A549 (cell line): ENCODE results near the gene TMEM219. TPM values are rescaled to one million over a fixed set of nuclear protein-coding genes. Genes with fewer than 3 reads are reported as not detected.
A peak's percentile ranks its signal among the peaks of the same experiment; 100 is the strongest.

Source experiments
- ATAC-seq, 2 experiments: fragments of 200-7000 bp in 1 of 2; fragments of >200 bp in 1 of 2; cut with Nextera tagmentation in 1 of 2; cut with Tn5 transposase in 1 of 2; 3 replicates each; pipeline versions ENCODE4 v1.8.0 to v1.9.1; 2018 to 2020; ENCODE audit warnings: mild to moderate bottlenecking in 1 of 2, moderate library complexity in 1 of 2
- CTCF ChIA-PET: fragments of 300-600 bp; sonication (Branson Sonifier 250); formaldehyde crosslinking; extraction: SDS; loops from one replicate; lab custom pipeline; 2021; ENCODE audit warnings: antibody characterized with exemption, inconsistent platforms; lab: Yijun Ruan, JAX
- POLR2A ChIA-PET: fragments of 350-600 bp; formaldehyde crosslinking; extraction: SDS; loops from one replicate; lab custom pipeline; 2021; ENCODE audit warnings: antibody characterized with exemption, inconsistent platforms; lab: Yijun Ruan, JAX
- DNase-seq, 2 experiments: peaks; one replicate each; pipeline versions ENCODE4 v3.0.0 to v3.0.0-alpha.2; 2011 to 2016; ENCODE audit warnings: low read depth in 1 of 2, low spot score in 1 of 2
- FAIRE-seq: peaks from 2 replicates; lab custom pipeline; 2011; peaks lifted over from hg19 to GRCh38; lab: Jason Lieb, UNC
- H3K27ac ChIP-seq, 2 experiments: fragments of >200 bp; sonication (Bioruptor Twin); formaldehyde crosslinking; 3 replicates each; pipeline ENCODE4 v1.5.1; 2016 to 2017
- H3K4me1 ChIP-seq: fragments of >200 bp; sonication (Bioruptor Twin); formaldehyde crosslinking; 3 replicates; pipeline ENCODE4 v1.6.1; 2016
- H3K4me2 ChIP-seq: fragments of >200 bp; sonication (Bioruptor Twin); formaldehyde crosslinking; 3 replicates; pipeline ENCODE4 v1.6.1; 2016
- H3K4me3 ChIP-seq: fragments of >200 bp; sonication (Bioruptor Twin); formaldehyde crosslinking; 3 replicates; pipeline ENCODE4 v1.5.1; 2016
- H3K9me3 ChIP-seq: fragments of >200 bp; sonication (Bioruptor Twin); formaldehyde crosslinking; 3 replicates; pipeline ENCODE4 v1.6.1; 2016
- CBX2 ChIP-seq: fragments of 200-600 bp; sonication (generic); IDR thresholded peaks from 2 replicates; pipeline ENCODE4 v1.6.1; 2016; ENCODE audit warnings: low read depth, mild to moderate bottlenecking, borderline replicate concordance
- CHD2 ChIP-seq: fragments of 150-350 bp; IDR thresholded peaks from 2 replicates; pipeline ENCODE4 v1.6.1; 2014; ENCODE audit warnings: low read length; ENCODE audit not compliant: partially characterized antibody
- CHD4 ChIP-seq: fragments of 200-600 bp; sonication (generic); IDR thresholded peaks from 2 replicates; pipeline ENCODE4 v1.6.1; 2016; ENCODE audit warnings: antibody characterized with exemption, mild to moderate bottlenecking, borderline replicate concordance
- CTCF ChIP-seq: fragments of >200 bp; sonication (Bioruptor Twin); formaldehyde crosslinking; IDR thresholded peaks from 3 replicates; pipeline ENCODE4 v1.5.1; 2016
- E2F6 ChIP-seq: IDR thresholded peaks from 2 replicates; pipeline ENCODE4 v1.6.1; 2012; ENCODE audit warnings: low read depth, borderline replicate concordance
- EHF ChIP-seq: fragments of 250-450 bp; sonication (Bioruptor Pico); IDR thresholded peaks from 2 replicates; pipeline ENCODE4 v1.5.0; 2020; ENCODE audit warnings: mild to moderate bottlenecking
- FOXS1 ChIP-seq: fragments of 250-450 bp; sonication (Bioruptor Pico); IDR thresholded peaks from 2 replicates; pipeline ENCODE4 v1.5.0; 2020; ENCODE audit warnings: mild to moderate bottlenecking, moderate library complexity
- HDAC2 ChIP-seq: fragments of 200-600 bp; sonication (generic); IDR thresholded peaks from 2 replicates; pipeline ENCODE4 v1.6.1; 2016
- HES2 ChIP-seq: fragments of >200 bp; sonication (Bioruptor Twin); formaldehyde crosslinking; IDR thresholded peaks from 2 replicates; pipeline ENCODE4 v1.6.1; 2016
- HEYL ChIP-seq: fragments of 250-450 bp; sonication (Bioruptor Pico); IDR thresholded peaks from 2 replicates; pipeline ENCODE4 v1.8.0; 2021; ENCODE audit warnings: mild to moderate bottlenecking, moderate library complexity
- KDM1A ChIP-seq: fragments of 200-600 bp; sonication (generic); IDR thresholded peaks from 2 replicates; pipeline ENCODE4 v1.6.1; 2016; ENCODE audit warnings: low read depth, mild to moderate bottlenecking
- KDM5A ChIP-seq: fragments of 200-600 bp; sonication (generic); IDR thresholded peaks from 2 replicates; pipeline ENCODE4 v1.6.1; 2016; ENCODE audit warnings: antibody characterized with exemption, mild to moderate bottlenecking
- MAFK ChIP-seq: fragments of 450-650 bp; IDR thresholded peaks from 2 replicates; pipeline ENCODE4 v1.6.1; 2014; ENCODE audit not compliant: partially characterized antibody
- MAX ChIP-seq: IDR thresholded peaks from 2 replicates; pipeline ENCODE4 v1.6.1; 2012
- PHF8 ChIP-seq: fragments of 200-600 bp; sonication (generic); IDR thresholded peaks from 2 replicates; pipeline ENCODE4 v1.6.1; 2016; ENCODE audit warnings: low read depth, mild to moderate bottlenecking, antibody characterized with exemption, moderate library complexity, borderline replicate concordance
- POLR2A ChIP-seq: IDR thresholded peaks from 2 replicates; pipeline ENCODE4 v1.6.1; 2012; ENCODE audit warnings: mild to moderate bottlenecking, low read length
- RFX5 ChIP-seq: fragments of 450-650 bp; IDR thresholded peaks from 2 replicates; pipeline ENCODE4 v1.7.1; 2014; ENCODE audit warnings: antibody characterized with exemption, mild to moderate bottlenecking, moderate library complexity
- TFCP2L1 ChIP-seq: fragments of 250-450 bp; sonication (Bioruptor Pico); IDR thresholded peaks from 2 replicates; pipeline ENCODE4 v1.5.0; 2021; ENCODE audit warnings: mild to moderate bottlenecking
- ZSCAN20 ChIP-seq: fragments of 250-450 bp; sonication (Bioruptor Pico); IDR thresholded peaks from 2 replicates; pipeline ENCODE4 v1.8.0; 2022; ENCODE audit warnings: mild to moderate bottlenecking, moderate library complexity
- WGBS: methylation state at CpG from one replicate; pipeline ENCODE4 v1.1.6; 2017; ENCODE audit errors: missing lambda C conversion rate; 5-methylcytosine and 5-hydroxymethylcytosine counted together
- polyA plus RNA-seq, 4 experiments: library from polyadenylated mRNA; depleted of rRNA in 3 of 4; stranded (reverse); fragments of >200 nt; fragmentation: RNase III in 1 of 4; extraction: RNeasy Plus Mini Kit Qiagen cat#74134 plus additional on column Dnase treatment in 1 of 4; gene quantifications; 2 replicates in 3 of 4; 3 replicates in 1 of 4; pipeline ENCODE4 v1.2.3, GENCODE V29; 2011 to 2017

The TMEM219 gene
- polyA plus RNA-seq, 2 of the 4 experiments (the other 2 are of a cell fraction) = 65.1 to 74.4 TPM

- ATAC-seq (no peak), FAIRE-seq (no peak), DNase-seq (no peak)
- TF ChIP-seq HEYL (CRISPR knock-in tag) (no peak), KDM1A (no peak), RFX5 (no peak), E2F6 (no peak), CBX2 (no peak), EHF (CRISPR knock-in tag) (no peak), PHF8 (no peak), CHD2 (no peak), POLR2A (no peak), MAFK (no peak), ZSCAN20 (no peak), HES2 (no peak)
- 78% methylated on average over 11 of the region's 11 CpGs for WGBS
- no peak overlapping the region for H3K4me2 ChIP-seq
- peaks cover 11% of the 10 kb centered on the region; the same call in 2 of the 3 replicates for H3K4me1 ChIP-seq
- no peak overlapping the region for H3K27ac ChIP-seq
- ChIA-PET CTCF (interaction anchor here (0.6 to 3.2 kb wide), 12 partner anchors 14 to 316 kb away, joined by 3 to 12 read pairs (median 5); partner anchors contain the start of genes CDIPT, TAOK2 and TMEM219), POLR2A (interaction anchor here (1.1 kb wide), 1 partner anchor 82 kb away, joined by 4 read pairs; the partner anchor contains the start of gene KCTD13)
- H3K4me3 ChIP-seq = no peak overlapping the region
- H3K9me3 ChIP-seq = no peaks in the 10 kb centered on the region
Observed at GRCh38 chr16:30007378-30007895, 45.6 kb downstream of the TMEM219 start.

GRCh38 chr16:30009085-30009862 lies 47.4 kb downstream of the TMEM219 start:
- DNase-seq = no peak
- ATAC-seq = peak in 1 of 2 experiments; percentile 7; a peak in 2 of 6 replicates
- no peaks in the 10 kb centered on the region for H3K9me3 ChIP-seq
- ChIA-PET CTCF (interaction anchor here (1.0 to 3.2 kb wide), 7 partner anchors 12 to 148 kb away, joined by 3 to 9 read pairs (median 5); partner anchors contain the start of genes ASPHD1 and CDIPT), POLR2A (no interaction called here)
- no peak for FAIRE-seq
- TF ChIP-seq KDM1A = no peak
- TF ChIP-seq MAX = no peak
- TF ChIP-seq TFCP2L1 = no peak
- TF ChIP-seq FOXS1 (CRISPR knock-in tag) = no peak
- no peak for TF ChIP-seq CTCF
- TF ChIP-seq HDAC2 = no peak
- TF ChIP-seq KDM5A = no peak
- no peak for TF ChIP-seq CHD4
- no peak overlapping the region for H3K4me3 ChIP-seq
- H3K27ac ChIP-seq = no peak overlapping the region
- no peak overlapping the region for H3K4me2 ChIP-seq
- H3K4me1 ChIP-seq = peaks cover 11% of the 10 kb centered on the region; the same call in 2 of the 3 replicates
- 82% methylated on average over 23 of the region's 26 CpGs for WGBS
